KOPT-K1 (cell line): ENCODE measurements around the gene DOK6.

Experiments
- H3K27ac ChIP-seq: fragments of 200-600 bp; sonication (generic); 2 replicates; pipeline ENCODE4 v1.5.1; 2016; ENCODE audit warnings: antibody characterized with exemption, mild to moderate bottlenecking, low read depth, low read length; ENCODE audit not compliant: poor library complexity, severe bottlenecking
- H3K36me3 ChIP-seq: fragments of 200-600 bp; sonication (generic); 2 replicates; pipeline ENCODE4 v1.5.1; 2017; ENCODE audit warnings: antibody characterized with exemption, mild to moderate bottlenecking, low read length, moderate library complexity; ENCODE audit not compliant: insufficient read depth
- H3K9me3 ChIP-seq: fragments of 200-600 bp; sonication (generic); 2 replicates; pipeline ENCODE4 v1.5.1; 2017; ENCODE audit warnings: antibody characterized with exemption, low read length, mild to moderate bottlenecking; ENCODE audit not compliant: insufficient read depth, poor library complexity, severe bottlenecking

The DOK6 gene

DNA sequence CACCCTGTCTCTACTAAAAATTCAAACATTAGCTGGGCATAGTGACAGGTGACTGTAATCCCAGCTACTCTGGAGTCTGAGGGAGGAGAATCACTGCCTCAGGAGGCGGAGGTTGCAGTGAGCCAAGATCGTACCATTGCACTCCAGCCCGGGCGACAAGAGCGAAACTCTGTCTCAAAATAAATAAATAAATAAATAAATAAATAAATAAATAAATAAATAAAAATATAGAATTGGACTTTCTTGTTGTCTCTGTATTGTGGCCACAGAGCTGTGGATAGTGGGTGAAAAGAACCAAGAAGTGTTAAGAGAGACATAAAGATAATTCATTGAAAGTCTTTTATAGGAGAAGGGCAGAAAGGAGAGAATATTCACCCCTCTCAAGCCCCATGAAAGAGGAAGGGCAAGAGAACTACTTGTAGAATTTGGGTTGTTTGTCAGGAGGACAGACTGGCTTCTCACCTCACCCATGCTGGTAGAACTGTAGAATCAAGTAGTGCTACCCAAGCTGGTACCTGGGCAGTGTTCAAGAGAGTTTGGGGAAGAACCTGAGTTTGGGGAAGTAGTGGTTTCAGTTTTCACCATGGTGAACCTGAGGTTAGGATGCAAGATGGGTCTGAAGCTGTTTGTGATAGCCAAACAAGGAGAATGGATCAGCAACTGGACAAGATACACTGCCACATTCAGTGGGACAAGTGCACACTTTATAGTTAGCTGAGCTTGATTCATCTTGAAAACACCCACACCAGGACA lies 290.5 kb downstream of the DOK6 start:
- Histone ChIP-seq H3K36me3 (no peaks in the 10 kb centered on the region), H3K9me3 (no peaks in the 10 kb centered on the region), H3K27ac (no peak overlapping the region)

DNA sequence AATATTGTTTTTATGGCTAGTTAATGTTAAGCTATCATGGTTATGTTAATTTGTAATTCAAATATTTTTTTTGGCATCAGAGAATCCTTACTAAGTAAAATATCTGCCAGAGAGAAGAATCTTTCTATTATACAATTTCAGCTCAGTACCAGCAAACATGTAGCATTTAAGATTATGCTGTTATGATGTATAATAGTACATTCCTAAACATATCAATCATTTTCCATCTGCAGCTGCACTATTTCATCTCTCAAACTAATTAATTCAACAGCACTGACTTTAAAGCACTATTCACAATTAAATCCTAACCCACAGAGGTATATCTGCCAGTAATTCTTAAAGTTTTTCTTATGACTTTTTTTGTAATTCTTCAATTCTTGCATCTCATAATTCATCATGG lies 296.4 kb downstream of the DOK6 start:
- H3K27ac ChIP-seq = no peak overlapping the region
- H3K36me3 ChIP-seq = no peaks in the 10 kb centered on the region

DNA sequence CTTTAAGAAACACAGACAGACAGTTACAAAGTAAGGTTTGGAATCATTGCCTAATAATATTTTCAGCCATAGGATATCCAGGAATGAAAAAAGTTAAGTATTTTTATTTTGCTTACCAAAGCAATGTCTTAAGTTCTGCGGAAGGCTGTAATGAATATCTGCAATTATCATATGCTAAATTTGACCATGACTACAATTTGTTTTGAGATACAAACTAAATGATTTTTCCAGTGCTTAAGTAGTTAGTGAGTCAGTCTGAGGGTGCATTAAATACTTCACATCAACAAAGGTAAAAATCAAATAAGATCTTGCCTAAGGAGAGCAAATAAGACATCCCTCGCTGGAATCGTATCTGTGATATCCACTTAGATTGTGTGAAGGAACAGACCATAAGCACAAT lies 297.0 kb downstream of the DOK6 start:
- no peak overlapping the region for H3K27ac ChIP-seq
- H3K9me3 ChIP-seq = no peaks in the 10 kb centered on the region
- no peaks in the 10 kb centered on the region for H3K36me3 ChIP-seq

More for the DNA sequence above, 296.4 kb downstream of the DOK6 start:
- H3K9me3 ChIP-seq = no peaks in the 10 kb centered on the region

DNA sequence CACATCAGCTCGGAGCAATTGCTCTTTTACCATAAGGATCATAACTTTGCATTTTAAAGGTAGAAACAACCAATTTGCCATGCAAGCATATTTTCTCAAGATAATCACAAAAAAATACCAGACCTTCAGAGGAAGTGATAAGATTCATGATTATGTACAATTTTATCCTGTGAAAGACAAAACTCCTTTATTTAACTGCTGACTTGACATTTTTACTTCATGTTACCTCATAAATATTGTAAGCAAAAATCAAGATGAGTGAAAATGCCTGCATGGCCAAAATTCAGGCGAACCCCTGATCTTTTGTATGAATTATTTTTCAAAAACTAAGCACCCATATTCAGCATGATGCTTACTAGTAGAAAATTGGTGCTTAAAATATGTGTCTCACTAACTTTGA lies 300.6 kb downstream of the DOK6 start:
- no peaks in the 10 kb centered on the region for H3K36me3 ChIP-seq
- H3K27ac ChIP-seq = no peak overlapping the region
- no peaks in the 10 kb centered on the region for H3K9me3 ChIP-seq

DNA sequence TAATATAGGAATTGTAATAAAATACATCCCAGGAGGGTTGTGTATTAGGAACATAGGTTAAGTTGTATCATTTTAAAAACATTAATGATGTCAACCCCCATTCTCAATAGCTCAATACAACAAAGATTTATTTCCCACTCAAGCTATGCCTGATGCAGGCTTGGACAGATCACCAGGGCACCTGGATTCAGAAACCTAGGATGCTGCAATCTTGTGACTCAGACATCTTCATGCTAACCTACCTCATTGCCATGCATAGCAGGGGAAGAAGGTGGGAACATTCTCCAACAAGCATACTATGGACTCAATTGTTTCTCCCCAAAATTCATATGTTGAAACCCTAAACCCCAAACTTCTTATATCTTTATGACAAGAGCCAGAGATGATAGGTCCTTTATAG lies 302.8 kb downstream of the DOK6 start:
- H3K36me3 ChIP-seq = no peaks in the 10 kb centered on the region
- no peaks in the 10 kb centered on the region for H3K9me3 ChIP-seq
- H3K27ac ChIP-seq = no peak overlapping the region

DNA sequence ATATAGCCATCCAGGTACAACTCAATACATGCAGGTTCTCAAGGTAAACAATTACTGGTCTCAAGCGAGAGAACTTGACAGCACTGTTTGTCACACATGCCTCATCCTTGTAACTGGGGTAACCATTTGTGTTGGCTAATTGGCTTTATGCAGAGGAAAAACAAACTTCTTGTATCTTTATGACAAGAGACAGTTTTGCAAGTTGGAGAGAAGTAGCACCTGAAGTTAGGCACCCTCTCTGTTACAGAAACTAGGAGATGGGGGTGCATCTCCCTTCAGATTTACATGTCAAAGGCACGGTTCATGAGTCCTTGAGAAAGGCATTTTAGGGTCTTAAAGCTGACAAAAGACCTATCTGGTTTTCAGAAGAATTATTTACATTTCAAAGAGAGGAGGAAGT lies 305.3 kb downstream of the DOK6 start:
- Histone ChIP-seq H3K27ac (no peak overlapping the region), H3K9me3 (no peaks in the 10 kb centered on the region), H3K36me3 (no peaks in the 10 kb centered on the region)

DNA sequence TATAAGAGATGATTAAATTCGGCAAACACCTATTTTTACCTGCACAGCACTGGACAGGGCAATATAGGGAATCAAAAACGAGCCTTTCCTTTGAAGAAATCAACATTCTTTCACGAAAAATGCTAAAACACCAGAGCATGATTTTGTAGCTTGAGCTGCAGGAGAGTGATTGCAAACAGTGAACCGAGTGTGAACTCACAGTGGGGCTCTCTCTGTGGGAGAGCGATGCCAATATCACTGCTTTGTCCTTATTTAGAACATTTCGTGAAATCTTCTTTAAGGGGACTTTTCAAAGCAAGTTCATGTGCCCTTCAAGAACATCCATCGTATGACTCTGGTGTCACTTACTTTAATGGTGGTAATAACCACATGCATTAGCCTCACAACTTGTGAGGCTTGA lies 308.2 kb downstream of the DOK6 start:
- no peaks in the 10 kb centered on the region for H3K9me3 ChIP-seq
- H3K36me3 ChIP-seq = no peaks in the 10 kb centered on the region
- no peak overlapping the region for H3K27ac ChIP-seq

DNA sequence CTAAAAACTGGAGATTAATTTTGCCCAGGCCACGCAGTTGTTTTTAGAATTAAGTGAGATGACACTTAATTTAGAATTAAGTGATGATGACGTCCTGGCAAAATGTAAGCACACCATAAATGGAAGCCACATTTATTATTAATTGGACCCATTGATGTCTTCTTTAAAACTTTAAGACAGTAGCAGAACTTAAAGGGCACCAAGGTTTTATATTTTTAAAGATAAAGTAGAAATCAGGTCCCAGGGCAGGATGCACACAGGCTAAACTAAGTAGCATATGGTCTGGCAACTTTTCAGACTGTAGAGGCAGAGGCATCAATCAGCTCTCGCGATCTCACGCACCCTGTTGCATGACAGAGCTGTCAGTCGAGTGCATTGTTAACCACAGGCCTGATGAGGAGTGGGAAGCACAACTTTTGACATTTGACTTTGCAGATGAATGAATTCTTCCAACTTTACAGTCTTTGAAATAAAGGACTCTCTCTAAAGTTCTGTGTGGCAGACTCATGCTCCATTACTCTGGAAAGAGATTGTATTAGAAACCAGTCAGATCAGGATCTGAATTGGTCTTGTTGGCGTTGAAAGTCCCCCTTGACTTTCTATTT lies 314.6 kb downstream of the DOK6 start:
- H3K9me3 ChIP-seq = peaks cover 30% of the 10 kb centered on the region
- H3K27ac ChIP-seq = no peak overlapping the region
- no peaks in the 10 kb centered on the region for H3K36me3 ChIP-seq

DNA sequence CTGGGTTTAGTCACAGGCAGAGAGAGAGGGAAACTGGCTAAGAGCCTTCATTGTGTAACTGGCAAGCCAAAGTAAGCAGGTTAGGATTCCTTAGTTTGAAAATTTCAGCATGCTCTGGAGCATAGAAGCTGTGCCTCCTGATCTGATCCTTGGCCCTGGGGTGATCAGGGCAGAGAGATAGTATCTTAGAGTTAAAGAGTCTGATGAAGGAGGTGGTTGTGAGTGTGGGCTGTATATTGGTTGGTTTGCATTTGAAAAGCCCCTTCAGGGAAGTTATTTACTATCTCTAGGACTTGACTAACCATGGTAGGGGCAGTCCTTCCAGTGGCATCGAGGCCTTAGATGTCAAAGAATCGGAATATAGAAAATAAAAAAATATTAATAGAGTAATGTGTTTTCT lies 316.9 kb downstream of the DOK6 start:
- H3K9me3 ChIP-seq = peaks cover 30% of the 10 kb centered on the region
- H3K27ac ChIP-seq = no peak overlapping the region
- H3K36me3 ChIP-seq = no peaks in the 10 kb centered on the region

DNA sequence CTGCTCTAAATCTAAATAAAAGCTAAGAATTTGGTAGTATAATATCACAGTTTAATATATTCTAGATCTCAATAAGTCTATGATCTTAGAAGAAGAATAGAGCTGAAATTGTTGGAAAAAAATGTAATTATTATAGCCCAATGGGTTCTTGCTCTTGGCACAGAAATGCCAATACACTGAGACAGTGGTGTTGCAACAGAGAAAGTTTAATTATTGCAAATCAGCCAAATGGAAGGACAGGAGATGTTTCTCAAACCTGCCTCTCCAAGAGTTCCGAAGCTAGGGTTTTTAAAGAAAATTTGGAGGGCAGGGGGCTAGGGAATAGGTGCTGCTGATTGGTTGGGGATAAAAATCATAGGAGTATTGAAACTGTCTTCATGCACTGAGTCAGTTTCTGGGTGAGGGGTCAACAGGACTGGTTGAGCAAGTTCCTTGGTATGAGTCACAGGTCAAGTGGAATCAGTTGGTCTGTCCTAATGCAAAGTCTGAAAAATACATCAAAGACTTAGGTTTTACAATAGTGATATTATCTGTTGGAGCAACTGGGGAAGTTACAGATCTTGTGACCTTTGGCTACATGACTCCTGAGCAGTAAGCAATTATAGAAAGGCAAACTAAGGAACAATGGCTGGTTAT lies 318.3 kb downstream of the DOK6 start:
- peaks cover 30% of the 10 kb centered on the region for H3K9me3 ChIP-seq
- H3K27ac ChIP-seq = no peak overlapping the region
- no peaks in the 10 kb centered on the region for H3K36me3 ChIP-seq

DNA sequence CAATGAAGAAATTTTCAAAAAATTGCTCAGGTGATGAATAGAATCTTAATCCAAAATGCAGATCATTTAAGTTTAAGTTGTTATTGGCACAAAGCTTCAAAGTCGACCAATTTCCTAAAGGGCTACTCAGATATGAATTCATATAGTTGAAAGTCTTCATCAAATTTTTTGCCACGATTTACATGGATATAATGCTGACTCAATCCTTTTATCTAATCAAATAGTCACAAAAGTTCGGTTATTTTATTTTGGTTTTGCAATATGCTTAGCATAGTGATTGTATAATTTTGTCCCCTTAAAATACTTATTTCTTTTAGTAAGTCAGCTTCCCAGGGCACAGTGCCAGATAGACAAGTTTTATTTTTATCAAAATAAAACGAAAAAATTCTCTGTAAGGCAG lies 319.7 kb downstream of the DOK6 start:
- Histone ChIP-seq H3K9me3 (peaks cover 30% of the 10 kb centered on the region), H3K27ac (no peak overlapping the region), H3K36me3 (no peaks in the 10 kb centered on the region)

DNA sequence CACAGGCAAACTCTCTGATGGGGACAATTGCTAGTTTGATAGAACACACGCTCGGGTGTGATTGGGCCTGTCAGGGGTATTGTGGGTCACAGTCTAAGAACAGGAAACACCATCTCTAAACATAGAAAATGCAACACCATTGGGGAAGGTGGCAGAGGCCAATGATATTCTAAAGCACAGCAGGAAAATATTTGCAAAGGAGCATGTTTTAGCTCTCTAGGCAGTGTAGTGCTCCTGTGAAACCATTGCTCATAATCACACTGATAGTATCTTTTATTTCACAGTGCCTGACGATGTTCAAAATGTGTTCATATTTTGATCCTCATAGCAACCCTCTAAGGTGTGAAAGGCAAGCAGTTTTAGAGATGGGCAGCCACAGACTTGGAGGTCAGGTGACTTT lies 322.7 kb downstream of the DOK6 start:
- peaks cover 18% of the 10 kb centered on the region for H3K9me3 ChIP-seq
- H3K36me3 ChIP-seq = no peaks in the 10 kb centered on the region
- H3K27ac ChIP-seq = no peak overlapping the region

DNA sequence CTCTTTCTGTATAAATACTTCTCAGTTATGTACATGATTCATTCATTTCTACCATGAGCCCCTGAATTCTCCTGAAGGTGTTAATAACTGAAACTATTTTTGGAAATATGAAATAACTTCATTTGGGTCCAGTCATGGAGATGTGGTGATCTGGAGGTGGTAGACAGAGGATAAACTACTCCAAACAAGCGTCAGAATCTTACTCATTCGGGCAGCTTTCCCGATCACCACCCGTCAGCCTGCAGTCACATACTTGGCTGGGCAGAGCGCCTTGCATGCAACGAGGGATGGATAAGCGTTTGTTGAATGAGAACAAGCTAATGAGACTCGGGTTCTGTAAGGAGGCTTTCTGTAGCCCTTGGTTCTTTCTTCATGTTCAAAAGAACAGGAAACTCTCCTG lies 324.3 kb downstream of the DOK6 start:
- Histone ChIP-seq H3K27ac (no peak overlapping the region), H3K9me3 (peaks cover 3% of the 10 kb centered on the region)

DNA sequence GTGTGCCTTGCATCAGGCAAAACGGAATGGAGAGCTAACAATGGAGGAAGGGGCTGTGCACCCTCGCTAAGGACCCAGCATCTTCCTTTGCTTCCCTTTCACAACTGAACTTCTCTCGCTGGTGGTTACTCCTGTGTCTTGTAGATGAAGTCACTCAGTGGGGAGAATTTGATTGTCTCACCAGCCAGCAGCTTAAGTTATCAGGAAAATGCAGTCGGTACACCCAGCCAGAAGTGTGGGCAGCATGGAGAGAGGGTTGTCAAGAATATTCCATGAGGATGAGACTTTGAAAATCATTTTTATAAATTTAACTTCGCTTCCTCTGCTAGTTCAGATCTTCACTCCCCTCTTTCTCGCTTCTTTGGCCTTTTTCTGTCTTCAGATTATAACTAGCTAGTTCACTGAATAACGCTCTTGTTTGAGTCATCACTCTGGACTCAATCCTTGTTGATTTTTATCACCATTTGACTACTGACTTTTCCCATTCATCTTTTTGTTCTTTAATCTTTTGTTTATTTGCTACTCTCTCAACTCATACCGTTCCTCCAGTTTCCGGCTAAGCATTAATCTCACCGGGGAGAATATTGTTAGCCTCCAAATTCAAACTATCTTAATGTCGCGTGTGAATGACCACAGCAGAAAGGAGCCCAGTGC lies 325.3 kb downstream of the DOK6 start:
- no peak overlapping the region for H3K27ac ChIP-seq
- no peaks in the 10 kb centered on the region for H3K36me3 ChIP-seq
- no peaks in the 10 kb centered on the region for H3K9me3 ChIP-seq

More for the DNA sequence above, 324.3 kb downstream of the DOK6 start:
- no peaks in the 10 kb centered on the region for H3K36me3 ChIP-seq

DNA sequence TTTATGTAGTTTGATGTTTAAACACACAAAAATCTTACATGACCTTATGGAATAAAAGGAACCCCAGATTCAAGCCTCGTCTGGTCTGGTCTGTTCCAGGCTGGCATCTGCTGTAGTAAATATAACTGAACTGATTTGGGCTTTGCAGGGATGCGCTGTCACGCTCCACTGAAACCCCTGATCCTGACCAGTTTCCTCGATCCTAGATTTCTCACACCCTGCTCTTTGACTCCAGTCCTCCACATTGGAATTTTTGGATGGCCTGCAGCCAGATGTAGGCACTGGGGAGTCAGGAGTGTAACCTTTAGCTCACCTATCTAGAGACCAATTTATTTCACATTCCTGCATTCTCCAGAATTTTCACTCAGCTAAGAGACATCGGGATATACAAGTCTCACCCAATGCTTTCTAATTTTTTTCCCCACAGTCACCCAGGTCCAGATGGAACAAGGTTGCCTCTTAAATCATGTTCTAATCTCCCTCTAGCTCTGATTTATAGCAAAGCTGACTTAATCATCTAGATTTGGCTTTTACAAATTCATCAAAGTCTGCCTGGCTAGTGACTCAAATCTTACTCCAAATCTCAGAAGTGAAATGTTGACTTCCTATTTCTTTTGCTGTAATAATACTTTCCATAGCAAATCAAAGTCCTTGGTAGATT lies 327.4 kb downstream of the DOK6 start:
- no peak overlapping the region for H3K27ac ChIP-seq
- no peaks in the 10 kb centered on the region for H3K36me3 ChIP-seq
- no peaks in the 10 kb centered on the region for H3K9me3 ChIP-seq
